CD14-positive monocyte (primary cell): Measurements from ENCODE around the gene AARSD1. TPM values are rescaled to one million over a fixed set of nuclear protein-coding genes. Genes with fewer than 3 reads are reported as not detected.
A peak's percentile ranks its signal among the peaks of the same experiment; 100 is the strongest.
"Not testable (repeated sequence)": the region's sequence is repeated elsewhere in the genome, so short reads cannot be mapped to it uniquely, and the experiment has no call there.

Source experiments
- DNase-seq, 3 donors: peaks; one replicate each; pipeline ENCODE4 v3.0.0-alpha.2; 2011 to 2022
- H2AFZ ChIP-seq: 2 replicates; pipeline ENCODE4 v1.6.0; 2012; ENCODE audit warnings: mild to moderate bottlenecking, low read depth, low read length, inconsistent platforms; ENCODE audit not compliant: insufficient read depth, poor library complexity, severe bottlenecking
- H3K27ac ChIP-seq, 2 donors: 1 replicate in 1 of 2; 2 replicates in 1 of 2; pipeline ENCODE4 v1.5.1; 2012 to 2013; ENCODE audit warnings: low read length in 2 of 2, control low read depth in 1 of 2, inconsistent platforms in 1 of 2, low read depth in 1 of 2, mild to moderate bottlenecking in 1 of 2
- H3K27me3 ChIP-seq, 2 donors: one replicate each; pipeline versions ENCODE4 v1.6.0 to v1.6.1; 2011 to 2013; ENCODE audit warnings: low read length in 2 of 2; ENCODE audit not compliant: control insufficient read depth in 2 of 2, insufficient read depth in 2 of 2
- H3K36me3 ChIP-seq, 2 donors: replicated peaks in 1 of 2; 1 replicate in 1 of 2; 2 replicates in 1 of 2; pipeline versions ENCODE4 v1.5.1 to v1.6.1; 2012 to 2013; ENCODE audit warnings: low read length in 2 of 2, control low read depth in 1 of 2, inconsistent platforms in 1 of 2, mild to moderate bottlenecking in 1 of 2; ENCODE audit not compliant: insufficient read depth in 2 of 2, control insufficient read depth in 1 of 2
- H3K4me1 ChIP-seq, 2 donors: 1 replicate in 1 of 2; 2 replicates in 1 of 2; pipeline versions ENCODE4 v1.5.1 to v1.6.1; 2012 to 2013; ENCODE audit warnings: low read length in 2 of 2, control low read depth in 1 of 2, inconsistent platforms in 1 of 2, mild to moderate bottlenecking in 1 of 2, moderate library complexity in 1 of 2; ENCODE audit not compliant: insufficient read depth in 2 of 2, control insufficient read depth in 1 of 2
- H3K4me2 ChIP-seq: replicated peaks from 2 replicates; pipeline ENCODE3; 2012; ENCODE audit warnings: low read length, moderate library complexity, mild to moderate bottlenecking; ENCODE audit not compliant: poor library complexity, severe bottlenecking; ENCODE audit errors: extremely low read depth
- H3K4me3 ChIP-seq, 3 experiments: fragments of 200-600 bp in 1 of 3; sonication (generic) in 1 of 3; replicated peaks in 1 of 3; 1 replicate in 2 of 3; 2 replicates in 1 of 3; pipeline ENCODE4 v1.5.1; 2011 to 2013; ENCODE audit warnings: low read length in 3 of 3, mild to moderate bottlenecking in 3 of 3, control low read depth in 2 of 3, low read depth in 2 of 3, inconsistent platforms in 1 of 3, moderate library complexity in 1 of 3
- H3K79me2 ChIP-seq: 2 replicates; pipeline ENCODE4 v1.6.0; 2012; ENCODE audit warnings: mild to moderate bottlenecking, control low read depth, inconsistent platforms, low read length, moderate library complexity; ENCODE audit not compliant: insufficient read depth
- H3K9ac ChIP-seq: 2 replicates; pipeline ENCODE4 v1.6.0; 2017; ENCODE audit warnings: low read length, mild to moderate bottlenecking; ENCODE audit not compliant: insufficient read depth, poor library complexity, severe bottlenecking
- H3K9me3 ChIP-seq, 2 donors: replicated peaks in 1 of 2; 1 replicate in 1 of 2; 2 replicates in 1 of 2; pipeline versions ENCODE4 v1.5.1 to v1.6.1; 2012 to 2013; ENCODE audit warnings: low read length in 2 of 2, control low read depth in 1 of 2; ENCODE audit not compliant: control insufficient read depth in 1 of 2, insufficient read depth in 1 of 2
- H4K20me1 ChIP-seq: 2 replicates; pipeline ENCODE4 v1.6.0; 2012; ENCODE audit warnings: mild to moderate bottlenecking, low read length, control low read depth, moderate library complexity; ENCODE audit not compliant: insufficient read depth
- H3K27ac Mint-ChIP-seq, 7 donors: one replicate each; pipeline ENCODE4 v1.8.0; 2020; ENCODE audit warnings: mild to moderate bottlenecking in 7 of 7, mixed read lengths in 7 of 7, moderate library complexity in 6 of 7, inconsistent platforms in 2 of 7
- H3K27me3 Mint-ChIP-seq, 3 donors: one replicate each; pipeline ENCODE4 v1.8.0; 2021 to 2022; ENCODE audit warnings: low read depth in 3 of 3, mild to moderate bottlenecking in 3 of 3, mixed read lengths in 3 of 3, moderate library complexity in 3 of 3, inconsistent platforms in 1 of 3
- H3K36me3 Mint-ChIP-seq, 2 donors: one replicate each; pipeline ENCODE4 v1.8.0; 2020; ENCODE audit warnings: mixed read lengths in 2 of 2, inconsistent platforms in 1 of 2, mild to moderate bottlenecking in 1 of 2
- H3K4me1 Mint-ChIP-seq: one replicate; pipeline ENCODE4 v1.8.0; 2020; ENCODE audit warnings: mild to moderate bottlenecking, mixed read lengths
- H3K4me3 Mint-ChIP-seq, 2 donors: one replicate each; pipeline ENCODE4 v1.8.0; 2020; ENCODE audit warnings: mild to moderate bottlenecking in 2 of 2, mixed read lengths in 2 of 2, moderate library complexity in 1 of 2
- H3K9me3 Mint-ChIP-seq, 7 donors: one replicate each; pipeline ENCODE4 v1.8.0; 2020 to 2022; ENCODE audit warnings: mixed read lengths in 7 of 7, mild to moderate bottlenecking in 6 of 7, moderate library complexity in 6 of 7, inconsistent platforms in 2 of 7
- CTCF ChIP-seq: fragments of 200-600 bp; IDR thresholded peaks from one replicate; pipeline ENCODE4 v1.8.0; 2022; ENCODE audit warnings: antibody characterized with exemption, mild to moderate bottlenecking
- WGBS: methylation state at CpG from one replicate; pipeline ENCODE4 v1.1.5; 2013; ENCODE audit warnings: missing lambda C conversion rate; ENCODE audit not compliant: insufficient coverage; 5-methylcytosine and 5-hydroxymethylcytosine counted together
- intact Hi-C, 2 donors: fragments of 100-400 bp; cut with micrococcal nuclease; formaldehyde crosslinking; loops; one replicate each; pipeline versions ENCODE4 v1.15.0 to v1.15.1; 2023
- polyA plus RNA-seq, 3 donors: library from polyadenylated mRNA; depleted of rRNA in 1 of 3; unstranded in 2 of 3; stranded (reverse) in 1 of 3; fragments of 300-500 nt in 2 of 3; fragments of >200 nt in 1 of 3; fragmentation: Illumina TruSeq in 2 of 3; gene quantifications; 1 replicate in 2 of 3; 2 replicates in 1 of 3; pipeline ENCODE4 v1.2.3, GENCODE V29; 2012 to 2021

Gene AARSD1
- polyA plus RNA-seq, 3 donors: 14.4 to 31.8 (median 17.4) TPM

- Mint-ChIP-seq H3K4me1 (peaks cover 41% of the 10 kb centered on the region), H3K36me3 (peaks cover 6 to 20% of the 10 kb centered on the region in 2 donors), H3K27ac (peak within 1 kb of the TSS; percentile 42 to 94 (median 85)), H3K9me3 (no peaks in the 10 kb centered on the region), H3K4me3 (peak within 1 kb of the TSS; percentile 99 to 100), H3K27me3 (peaks cover 2 to 5% (median 4%) of the 10 kb centered on the region in 3 donors)
- H2AFZ ChIP-seq: peak within 1 kb of the TSS; percentile 85
- intact Hi-C loops: no loop called here
- peaks cover 32 to 45% of the 10 kb centered on the region in 2 donors for H3K4me1 ChIP-seq
- H3K4me2 ChIP-seq: peak within 1 kb of the TSS; percentile 100
- no peaks in the 10 kb centered on the region for H3K9me3 ChIP-seq
- TF ChIP-seq CTCF: no peak
- peaks cover 47% of the 10 kb centered on the region for H3K79me2 ChIP-seq
- DNase-seq: peak in 1 of 3 donors; percentile 17
- 8% methylated on average over 14 of the region's 21 CpGs for WGBS
- peak within 1 kb of the TSS in 1 of 2 donors; percentile 76 for H3K27ac ChIP-seq
- peak within 1 kb of the TSS; percentile 84 for H3K9ac ChIP-seq
- peaks cover 0 to 4% of the 10 kb centered on the region in 2 donors for H3K36me3 ChIP-seq
- H4K20me1 ChIP-seq: peaks cover 12% of the 10 kb centered on the region
- peak within 1 kb of the TSS; percentile 80 to 97 (median 87) for H3K4me3 ChIP-seq
- no peaks in the 10 kb centered on the region for H3K27me3 ChIP-seq
These were observed 15.4 kb upstream of the AARSD1 start, which contains the start of gene PTGES3L for GRCh38 chr17:42979511-42980273. TSS of gene PTGES3L (minus strand) at chr17:42980080. CDS start at chr17:42980053, 27 bp downstream.

GRCh38 chr17:42975701-42976100 lies 11.4 kb upstream of the AARSD1 start:
- H3K79me2 ChIP-seq, intact Hi-C loops, H3K36me3 Mint-ChIP-seq, H3K27ac ChIP-seq, DNase-seq, H3K9ac ChIP-seq, H3K4me3 ChIP-seq, H3K9me3 Mint-ChIP-seq, H3K9me3 ChIP-seq, H3K27me3 Mint-ChIP-seq, H3K4me3 Mint-ChIP-seq, H3K27me3 ChIP-seq, H3K36me3 ChIP-seq, H4K20me1 ChIP-seq, H3K27ac Mint-ChIP-seq, H3K4me2 ChIP-seq: not testable (repeated sequence)
- Histone ChIP-seq H2AFZ (peak overlapping the region; percentile 5), H3K4me1 (peaks cover 9 to 11% of the 10 kb centered on the region in 2 donors)
- 90% methylated on average over 10 of the region's 16 CpGs for WGBS
- peaks cover 13% of the 10 kb centered on the region for H3K4me1 Mint-ChIP-seq
